Measurements from ENCODE around the gene ART3.
"Not testable (repeated sequence)": the region's sequence is repeated elsewhere in the genome, so short reads cannot be mapped to it uniquely, and the experiment has no call there.

Gene ART3, protein sequence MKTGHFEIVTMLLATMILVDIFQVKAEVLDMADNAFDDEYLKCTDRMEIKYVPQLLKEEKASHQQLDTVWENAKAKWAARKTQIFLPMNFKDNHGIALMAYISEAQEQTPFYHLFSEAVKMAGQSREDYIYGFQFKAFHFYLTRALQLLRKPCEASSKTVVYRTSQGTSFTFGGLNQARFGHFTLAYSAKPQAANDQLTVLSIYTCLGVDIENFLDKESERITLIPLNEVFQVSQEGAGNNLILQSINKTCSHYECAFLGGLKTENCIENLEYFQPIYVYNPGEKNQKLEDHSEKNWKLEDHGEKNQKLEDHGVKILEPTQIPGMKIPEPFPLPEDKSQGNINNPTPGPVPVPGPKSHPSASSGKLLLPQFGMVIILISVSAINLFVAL

DNA sequence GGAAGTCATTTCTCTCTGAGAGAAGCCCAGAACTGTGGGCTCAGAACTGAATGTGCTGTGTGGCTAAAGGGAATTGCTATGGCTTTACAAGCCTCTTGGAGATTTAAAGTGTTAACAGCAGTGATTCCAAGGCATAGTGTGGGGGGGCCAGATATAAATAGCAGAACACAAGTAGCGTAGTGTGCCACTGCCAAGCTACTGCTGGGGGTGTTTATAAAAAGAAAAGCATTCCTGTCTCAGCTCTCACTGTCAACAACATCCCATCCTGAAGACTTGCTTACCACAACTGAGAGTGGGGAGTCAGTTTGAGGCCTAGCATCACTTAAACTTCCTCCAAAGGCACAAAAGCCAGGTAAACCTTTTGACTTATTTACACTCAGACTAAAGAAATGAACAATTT, at the start of gene ART3:
TSS of gene ART3 (plus strand) at position 242 of the 400 bp plus-strand sequence. CDS start 1,181 bp downstream, outside the sequence.
- DNase-seq = no peak

DNA sequence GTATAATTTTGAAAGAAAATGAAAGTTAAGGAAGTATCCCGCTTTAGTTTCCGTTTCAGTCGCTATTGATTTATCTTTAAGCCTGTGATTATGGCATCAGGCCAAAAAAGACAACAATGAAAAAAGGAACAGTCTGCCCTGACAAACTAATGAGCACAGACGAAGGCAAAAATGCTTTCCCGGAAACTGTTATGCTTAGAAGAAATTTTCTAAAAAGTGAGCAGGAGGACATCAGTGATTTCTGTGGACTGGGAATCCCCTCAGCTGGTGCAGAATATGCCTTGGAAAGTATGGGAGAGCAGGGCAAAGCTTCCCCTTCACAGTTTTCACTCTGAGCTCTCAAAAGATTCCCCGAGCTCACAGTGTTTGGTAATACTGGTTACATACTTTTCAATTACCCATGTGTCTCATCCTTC, 46.2 kb upstream of the ART3 start:
- peak; percentile 2 for DNase-seq

DNA sequence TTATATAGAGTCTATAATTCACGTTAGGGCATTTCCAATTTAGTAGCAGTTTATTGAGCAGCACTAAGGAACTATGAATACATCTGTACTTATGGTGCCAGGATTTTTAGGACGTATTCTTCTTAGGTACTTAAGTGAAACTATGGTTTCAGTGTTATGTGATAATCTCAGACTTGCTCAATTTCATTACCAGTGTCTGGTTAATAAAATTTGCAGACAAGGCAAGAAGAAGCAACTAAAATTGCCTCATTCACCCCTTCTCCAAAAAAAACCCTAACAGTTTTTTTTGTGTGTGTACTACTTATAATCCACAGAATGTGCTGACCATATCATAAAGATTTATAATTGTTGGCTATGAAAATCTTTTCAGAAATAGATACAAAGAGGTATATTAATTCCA, 45.2 kb upstream of the ART3 start:
- DNase-seq = no peak

DNA sequence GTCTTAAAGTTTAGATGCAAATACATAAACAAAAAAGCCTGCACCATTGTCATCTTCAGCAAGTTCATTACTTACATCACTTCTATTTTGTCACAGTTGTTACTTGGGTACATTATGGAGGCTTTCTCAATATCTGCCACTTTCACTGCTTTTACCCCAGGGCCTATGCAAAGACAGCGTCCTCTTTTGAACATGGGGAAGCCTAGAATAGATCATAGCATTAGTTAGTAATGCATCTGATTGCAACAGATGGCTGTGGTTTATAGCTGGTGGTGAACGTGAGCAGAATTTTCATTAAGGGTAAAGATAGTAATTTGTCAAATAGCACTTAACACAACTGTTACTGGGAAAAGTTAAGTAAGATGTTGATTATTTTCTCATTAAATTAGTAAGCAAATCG, 39.4 kb upstream of the ART3 start:
- DNase-seq = no peak

DNA sequence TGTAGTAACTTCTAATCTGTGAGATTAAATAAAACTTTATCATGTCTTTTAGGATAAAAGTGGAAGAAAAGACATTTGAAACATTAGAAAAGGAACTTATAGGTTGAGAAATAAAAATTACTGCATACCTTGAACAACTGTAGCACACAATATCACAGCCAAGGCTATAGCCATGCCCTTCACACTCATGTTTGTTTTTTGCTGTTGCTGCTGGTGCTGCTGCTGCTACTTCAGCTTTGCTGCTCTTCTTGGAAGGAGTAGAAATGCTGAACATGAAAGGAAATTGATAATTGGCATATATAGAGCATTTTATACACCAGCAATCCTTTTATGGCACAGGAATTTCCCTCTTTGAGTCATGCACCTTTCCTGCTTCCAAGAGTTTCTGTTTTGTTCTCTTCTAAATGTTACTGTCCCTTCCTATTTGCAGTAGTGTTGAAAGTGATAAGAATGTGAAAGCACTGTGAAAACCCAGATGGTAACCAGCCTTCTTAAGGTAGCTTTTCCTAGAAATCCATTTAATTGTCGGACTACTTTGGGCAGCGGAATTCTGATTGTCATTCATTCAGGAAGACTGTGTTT, 38.6 kb upstream of the ART3 start, which contains the start of gene CXCL11:
TSS of gene CXCL11 (minus strand) at position 272 of the 582 bp plus-strand sequence. CDS start at position 189, 83 bp downstream.
- DNase-seq = no peak

DNA sequence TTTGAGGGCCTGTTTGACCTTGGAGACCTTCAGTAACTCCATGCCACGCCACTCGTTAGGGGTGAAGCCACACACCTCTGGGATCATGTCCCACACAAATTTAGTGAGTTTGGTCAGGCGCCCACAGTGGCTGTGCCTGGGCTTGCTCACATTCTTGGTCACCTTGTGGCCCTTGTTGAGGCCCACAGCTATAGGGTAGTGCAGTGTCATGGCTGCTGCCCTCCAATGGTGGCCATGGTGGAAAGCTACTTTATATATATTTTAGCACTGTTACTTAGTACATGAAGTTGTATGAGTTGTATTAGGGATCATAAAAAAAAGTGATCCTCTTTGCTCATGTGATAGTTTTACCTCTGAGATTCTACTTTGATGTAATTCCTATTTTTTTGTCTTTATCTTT, 37.7 kb upstream of the ART3 start:
- no peak for DNase-seq

DNA sequence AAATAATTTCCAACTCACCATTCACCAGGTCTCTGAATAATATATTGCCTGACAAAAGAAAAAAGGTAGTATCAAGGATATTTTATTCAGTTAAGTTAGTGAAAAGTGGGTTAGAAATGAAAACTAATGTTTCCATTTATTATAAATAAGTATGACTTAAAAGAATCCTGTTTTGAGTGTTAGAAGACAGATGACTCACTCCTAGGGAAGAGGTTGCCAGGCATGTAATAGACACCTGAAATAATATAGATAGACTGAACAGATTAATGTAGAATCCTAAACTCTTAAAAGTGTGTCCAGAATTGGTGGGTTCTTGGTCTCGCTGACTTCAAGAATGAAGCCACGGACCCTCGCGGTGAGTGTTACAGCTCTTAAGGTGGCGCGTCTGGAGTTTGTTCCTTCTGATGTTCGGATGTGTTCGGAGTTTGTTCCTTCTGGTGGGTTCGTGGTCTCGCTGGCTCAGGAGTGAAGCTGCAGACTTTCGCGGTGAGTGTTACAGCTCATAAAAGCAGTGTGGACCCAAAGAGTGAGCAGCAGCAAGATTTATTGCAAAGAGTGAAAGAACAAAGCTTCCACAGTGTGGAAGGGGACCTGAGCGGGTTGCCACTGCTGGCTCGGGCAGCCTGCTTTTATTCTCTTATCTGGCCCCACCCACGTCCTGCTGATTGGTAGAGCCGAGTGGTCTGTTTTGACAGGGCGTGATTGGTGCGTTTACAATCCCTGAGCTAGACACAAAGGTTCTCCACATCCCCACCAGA, 32.1 kb upstream of the ART3 start:
- not testable (repeated sequence) for DNase-seq

DNA sequence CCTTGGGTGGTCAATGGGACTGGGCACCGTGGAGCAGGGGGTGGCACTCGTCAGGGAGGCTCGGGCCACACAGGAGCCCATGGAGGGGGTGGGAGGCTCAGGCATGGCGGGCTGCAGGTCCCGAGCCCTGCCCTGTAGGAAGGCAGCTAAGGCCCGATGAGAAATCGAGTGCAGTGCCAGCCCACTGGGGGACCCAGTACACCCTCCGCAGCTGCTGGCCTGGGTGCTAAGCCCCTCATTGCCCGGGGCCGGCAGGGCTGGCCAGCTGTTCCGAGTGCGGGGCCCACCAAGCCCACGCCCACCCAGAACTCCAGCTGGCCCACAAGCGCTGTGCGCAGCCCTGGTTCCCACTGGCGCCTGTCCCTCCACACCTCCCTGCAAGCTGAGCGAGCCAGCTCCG, 31.2 kb upstream of the ART3 start:
- not testable (repeated sequence) for DNase-seq

DNA sequence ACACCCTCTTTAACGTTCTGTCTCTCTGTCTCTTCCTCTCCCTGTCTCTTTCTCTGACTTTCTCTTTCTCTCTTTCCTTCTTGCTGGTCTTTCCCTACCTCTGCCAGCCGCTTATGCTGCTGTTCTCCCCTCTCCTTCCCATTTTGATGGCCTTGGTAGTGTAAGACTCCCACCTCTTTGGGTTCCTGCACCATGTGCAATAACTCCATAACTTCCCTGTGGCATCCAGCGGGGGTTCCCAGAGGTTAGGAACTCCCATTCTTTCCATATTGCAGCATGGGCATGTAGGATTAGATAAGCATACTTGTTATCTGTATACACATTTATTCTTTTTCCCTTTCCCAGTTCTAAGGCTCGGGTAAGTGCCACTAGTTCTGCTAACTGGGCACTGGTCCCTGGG, 29.8 kb upstream of the ART3 start:
- DNase-seq = not testable (repeated sequence)

DNA sequence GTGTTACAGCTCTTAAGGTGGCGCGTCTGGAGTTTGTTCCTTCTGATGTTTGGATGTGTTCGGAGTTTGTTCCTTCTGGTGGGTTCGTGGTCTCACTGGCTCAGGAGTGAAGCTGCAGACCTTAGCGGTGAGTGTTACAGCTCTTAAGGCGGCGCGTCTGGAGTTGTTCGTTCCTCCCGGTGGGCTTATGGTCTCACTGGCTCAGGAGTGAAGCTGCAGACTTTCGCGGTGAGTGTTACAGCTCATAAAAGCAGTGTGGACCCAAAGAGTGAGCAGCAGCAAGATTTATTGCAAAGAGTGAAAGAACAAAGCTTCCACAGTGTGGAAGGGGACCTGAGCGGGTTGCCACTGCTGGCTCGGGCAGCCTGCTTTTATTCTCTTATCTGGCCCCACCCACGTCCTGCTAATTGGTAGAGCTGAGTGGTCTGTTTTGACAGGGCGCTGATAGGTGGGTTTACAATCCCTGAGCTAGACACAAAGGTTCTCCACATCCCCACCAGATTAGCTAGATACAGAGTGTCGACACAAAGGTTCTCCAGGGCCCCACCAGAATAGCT, 24.6 kb upstream of the ART3 start:
- not testable (repeated sequence) for DNase-seq

DNA sequence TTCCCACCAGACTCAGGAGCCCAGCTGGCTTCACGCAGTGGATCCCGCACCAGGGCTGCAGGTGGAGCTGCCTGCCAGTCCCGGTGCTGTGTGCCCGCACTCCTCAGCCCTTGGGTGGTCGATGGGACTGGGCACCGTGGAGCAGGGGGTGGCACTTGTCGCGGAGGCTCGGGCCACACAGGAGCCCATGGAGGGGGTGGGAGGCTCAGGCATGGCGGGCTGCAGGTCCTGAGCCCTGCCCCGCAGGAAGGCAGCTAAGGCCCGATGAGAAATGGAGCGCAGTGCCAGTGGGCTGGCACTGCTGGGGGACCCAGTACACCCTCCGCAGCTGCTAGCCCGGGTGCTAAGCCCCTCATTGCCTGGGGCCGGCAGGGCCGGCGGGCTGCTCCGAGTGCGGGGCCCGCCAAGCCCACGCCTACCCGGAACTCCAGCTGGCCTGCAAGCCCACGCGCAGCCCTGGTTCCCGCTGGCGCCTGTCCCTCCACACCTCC, 23.9 kb upstream of the ART3 start:
- DNase-seq = not testable (repeated sequence)

DNA sequence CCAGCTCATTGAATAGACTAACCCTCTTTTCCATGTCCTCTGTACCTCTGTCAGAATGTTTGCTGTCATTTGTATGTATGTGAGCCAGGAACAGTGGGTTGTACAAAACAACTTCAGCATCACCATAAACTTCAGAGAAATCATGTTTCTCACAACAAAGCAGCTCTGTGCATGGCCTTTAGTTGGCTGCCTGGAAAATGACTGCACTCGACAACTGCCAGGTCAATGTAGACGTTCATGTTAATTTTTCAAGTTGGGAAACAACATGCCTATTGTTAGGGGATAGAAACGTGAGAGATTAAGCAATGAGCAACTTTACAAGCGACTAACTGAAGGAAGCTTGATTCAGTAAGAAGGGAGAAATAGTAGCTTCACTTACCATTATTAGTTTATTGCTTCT, 20.8 kb upstream of the ART3 start:
- DNase-seq = no peak

DNA sequence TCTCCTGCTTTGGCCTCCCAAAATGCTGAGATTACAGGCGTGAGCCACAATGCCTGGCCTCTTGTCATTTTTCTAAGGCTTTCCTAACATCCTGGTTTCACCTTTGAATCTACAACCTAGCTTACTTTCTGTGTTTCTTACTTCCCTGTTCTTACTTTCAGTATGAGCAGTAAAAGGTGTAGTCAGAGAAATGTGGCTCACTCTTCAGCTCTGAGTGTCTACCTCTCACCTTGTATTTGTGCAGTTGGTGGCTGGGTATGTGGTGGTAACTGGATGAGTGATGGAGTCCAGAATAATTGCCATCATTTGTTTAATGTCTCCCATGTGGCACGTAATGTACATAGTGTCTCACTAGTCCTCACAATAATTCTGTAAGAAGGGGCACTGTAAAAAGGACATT, 19.5 kb upstream of the ART3 start:
- DNase-seq = no peak

DNA sequence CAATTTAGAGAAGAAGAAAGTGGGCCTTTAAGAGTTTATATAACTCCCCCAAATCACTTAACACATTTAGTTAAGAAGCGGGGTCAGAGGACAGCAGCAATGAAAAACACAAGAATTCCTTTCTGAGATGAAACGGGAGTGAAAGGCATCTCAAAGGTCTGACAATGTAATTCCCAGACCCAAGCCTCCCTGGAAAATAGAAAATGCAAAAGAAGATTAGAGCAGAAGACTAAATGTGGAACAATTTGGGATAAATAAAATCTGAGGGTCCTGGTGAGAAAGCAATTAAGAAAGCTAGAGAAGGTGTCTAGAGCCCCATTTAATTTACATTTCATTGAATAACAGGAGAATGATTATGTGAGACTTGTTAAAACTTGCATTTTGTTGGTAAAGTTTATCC, 19.1 kb upstream of the ART3 start:
- DNase-seq = no peak

DNA sequence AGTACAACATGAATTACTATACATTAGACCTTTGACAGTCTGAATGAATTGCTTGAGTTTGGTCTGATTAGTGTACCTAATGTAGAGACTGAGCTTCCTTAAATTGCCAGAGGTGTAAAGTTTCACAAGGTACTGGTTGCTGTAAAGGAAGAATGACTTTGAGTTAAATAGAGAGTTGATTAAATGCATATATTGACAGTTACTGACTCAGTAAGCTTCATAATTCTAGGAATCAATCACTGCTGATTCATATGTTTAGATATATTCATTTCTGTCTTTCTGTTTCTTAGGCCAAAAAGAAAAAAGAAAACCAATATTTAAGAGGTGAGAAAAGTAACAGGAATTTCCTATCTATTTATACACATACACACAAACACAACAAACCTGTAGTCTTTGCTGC, 16.2 kb upstream of the ART3 start:
- no peak for DNase-seq

DNA sequence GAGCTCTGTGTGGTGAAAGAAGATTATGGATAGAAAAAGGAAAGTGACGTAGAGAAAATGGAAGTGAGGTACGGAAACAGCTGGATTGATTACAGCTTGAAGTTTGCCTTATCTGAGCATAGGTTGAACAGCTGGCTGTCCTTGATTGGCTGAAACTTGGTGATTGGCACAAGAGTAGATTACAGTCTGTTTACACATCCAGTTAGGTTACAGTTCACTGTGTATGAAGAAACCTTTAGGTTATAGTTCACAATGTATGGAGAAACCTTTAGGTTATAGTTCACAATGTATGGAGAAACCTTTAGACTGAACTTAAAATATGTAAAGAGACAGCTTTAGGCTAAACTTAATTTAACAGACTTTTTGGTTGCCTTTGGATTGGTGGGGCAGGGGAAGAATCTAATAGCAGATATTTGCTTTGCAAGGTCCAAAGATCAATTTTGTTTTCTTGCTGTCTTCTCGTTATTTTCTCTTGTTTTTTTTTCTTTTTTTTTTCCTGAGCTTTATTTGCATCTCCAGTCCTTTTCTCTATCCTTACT, 15.6 kb upstream of the ART3 start:
- DNase-seq = no peak

DNA sequence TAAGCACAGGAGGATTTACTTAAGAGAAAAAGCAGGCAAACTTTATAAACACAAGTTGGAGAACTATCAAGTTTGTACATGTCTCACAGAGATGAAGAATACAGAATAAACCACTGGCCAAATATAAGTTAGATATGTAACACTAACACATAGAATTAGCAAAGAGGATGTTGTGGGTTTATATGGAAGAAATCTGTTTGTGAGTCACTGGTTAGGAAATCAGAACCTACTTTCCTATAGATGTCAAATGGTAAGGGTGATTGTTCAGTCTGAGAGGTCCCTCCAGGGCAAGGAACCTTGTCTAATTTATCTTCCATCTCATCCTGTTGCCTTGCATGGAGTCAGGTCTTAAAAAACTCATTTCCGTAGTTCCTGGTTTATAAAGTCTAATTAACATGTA, 14.8 kb upstream of the ART3 start:
- DNase-seq = no peak

DNA sequence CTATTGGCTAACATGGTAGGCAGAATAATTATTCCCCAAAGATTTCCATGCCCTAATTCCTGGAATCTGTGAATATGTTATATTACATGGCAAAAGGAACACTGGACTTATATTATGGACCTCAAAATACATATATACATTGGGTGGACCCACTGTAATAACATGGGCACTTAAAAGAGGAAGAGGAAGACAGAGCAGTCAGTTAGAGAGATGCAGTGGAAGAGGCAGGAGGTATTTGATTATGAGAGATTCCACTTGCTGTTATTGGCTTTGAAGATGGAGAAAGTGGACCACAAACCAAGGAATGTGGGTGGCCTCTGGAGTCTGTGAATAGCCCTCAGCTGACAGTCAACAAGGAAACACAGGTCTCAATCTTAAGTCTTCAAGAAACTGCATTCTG, 14.0 kb upstream of the ART3 start:
- no peak for DNase-seq

DNA sequence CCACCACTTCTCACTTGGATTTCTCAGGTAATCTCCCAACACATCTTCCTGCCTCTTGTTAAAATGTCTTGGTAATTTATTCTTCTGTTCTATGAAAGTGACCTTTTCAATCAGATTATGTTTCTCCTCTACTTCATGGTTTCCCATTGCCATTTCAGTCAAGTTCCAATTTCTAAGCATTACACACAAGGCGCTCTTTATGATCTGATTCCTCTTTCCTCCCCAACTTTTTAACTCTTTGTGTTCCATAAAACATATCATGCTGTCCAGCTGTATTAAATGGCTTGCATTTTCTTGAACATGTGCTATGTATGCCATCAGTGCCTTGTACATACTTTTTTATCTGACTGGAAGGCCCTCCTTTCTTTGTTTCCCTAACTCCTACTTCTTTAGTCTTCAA, 13.1 kb upstream of the ART3 start:
- no peak for DNase-seq

DNA sequence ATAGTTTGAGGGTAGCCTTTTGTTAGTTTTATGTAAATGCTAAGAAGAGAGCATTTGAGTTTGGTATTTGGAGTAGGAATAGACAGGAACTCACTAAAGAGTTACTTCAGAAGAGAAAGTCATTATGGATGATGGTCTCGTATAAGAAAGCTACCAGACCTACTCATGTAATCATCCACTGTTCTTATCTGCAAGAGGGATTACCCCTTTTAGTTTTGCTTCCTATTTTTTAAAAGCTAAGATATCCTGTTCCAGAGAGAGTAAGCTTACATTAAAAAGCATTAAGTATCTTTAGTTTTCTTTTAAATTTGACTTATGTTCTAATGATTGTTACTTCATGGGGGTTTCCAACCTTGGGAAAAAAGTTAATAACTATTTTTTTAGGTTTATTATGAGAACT, 12.5 kb upstream of the ART3 start:
- DNase-seq = no peak

DNA sequence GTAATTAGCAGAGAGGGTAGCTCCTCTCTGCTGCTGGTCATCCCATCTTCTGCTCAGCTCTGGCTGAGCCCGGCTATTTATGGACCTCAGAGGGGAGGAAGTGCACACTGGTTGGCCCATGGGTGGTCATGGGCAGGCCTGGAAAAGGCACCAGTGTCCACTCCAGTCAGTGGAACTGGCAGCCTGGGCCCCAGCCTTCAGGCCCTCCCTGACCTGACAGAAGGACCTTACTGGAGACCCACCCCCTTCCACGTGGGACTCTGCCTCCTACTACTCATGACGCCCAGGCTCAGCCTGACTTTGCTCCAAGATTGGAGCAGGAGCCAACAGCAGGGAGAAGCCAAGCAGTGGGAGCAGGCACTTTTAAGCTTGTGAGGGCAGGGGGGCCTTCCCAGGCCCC, 8.0 kb upstream of the ART3 start:
- no peak for DNase-seq

DNA sequence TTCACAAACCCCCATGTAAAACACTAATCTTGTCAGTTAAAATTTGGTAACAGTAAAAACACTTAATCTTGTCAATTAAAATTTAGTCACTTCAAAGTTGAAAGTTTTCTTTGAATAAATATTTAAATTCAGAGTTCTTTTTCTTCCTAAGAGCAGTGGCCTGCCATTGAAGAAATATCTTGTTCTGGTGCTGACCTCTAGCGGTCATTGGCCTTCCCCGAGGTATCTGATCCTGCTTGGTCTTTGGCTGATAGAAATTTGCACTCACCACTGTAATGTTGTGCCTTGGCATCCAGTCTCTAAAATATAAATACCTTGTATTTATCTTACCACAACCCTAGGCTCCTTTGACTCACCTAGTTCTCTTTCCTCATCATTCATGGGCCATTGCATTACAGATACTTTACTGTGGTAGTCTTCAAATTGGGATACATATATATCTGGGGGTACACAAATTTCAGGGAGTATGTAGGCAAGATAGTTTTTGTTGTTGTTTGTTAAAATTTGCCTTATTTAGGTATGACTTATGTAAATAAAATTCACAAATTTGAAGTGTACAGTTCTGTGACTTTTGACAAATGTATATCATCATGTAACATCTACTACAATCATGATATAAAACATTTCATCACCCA, 6.7 kb upstream of the ART3 start:
- peak; percentile 42 for DNase-seq

DNA sequence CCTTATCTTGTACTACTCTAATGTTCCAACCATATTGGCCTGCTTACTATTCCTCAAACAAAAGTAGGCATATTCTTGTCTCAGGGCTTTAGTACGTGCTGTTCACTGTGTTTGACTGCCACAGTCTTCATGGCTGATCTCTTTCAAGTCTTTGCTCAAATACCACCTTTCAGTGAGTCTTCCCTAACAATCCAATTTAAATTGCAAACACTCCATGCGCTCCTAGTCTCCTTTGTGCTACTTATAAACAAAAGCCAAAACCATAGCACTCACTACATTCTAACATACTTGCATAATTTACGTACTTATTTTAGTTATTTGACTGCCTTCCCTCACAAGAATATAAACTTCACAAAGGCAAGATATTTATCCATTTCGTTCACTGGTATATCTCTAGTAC, 1.7 kb upstream of the ART3 start:
- DNase-seq = no peak

Measured in NCI-H1092 (cell line).